Epithelial cell of esophagus (primary cell): ENCODE data around the gene BMPR2.
"Not testable (repeated sequence)": the region's sequence is repeated elsewhere in the genome, so short reads cannot be mapped to it uniquely, and the experiment has no call there.

Experiments
- DNase-seq: peaks from one replicate; pipeline ENCODE4 v3.0.0; 2010; ENCODE audit warnings: low read depth
- H3K4me3 ChIP-seq: 2 replicates; pipeline ENCODE4 v1.5.1; 2011; ENCODE audit warnings: mild to moderate bottlenecking, low read length, control low read depth
- CTCF ChIP-seq: IDR thresholded peaks from 2 replicates; pipeline ENCODE4 v1.5.1; 2011; ENCODE audit warnings: low read depth, mild to moderate bottlenecking, low read length, control low read depth, inconsistent platforms; ENCODE audit not compliant: insufficient read depth; ENCODE audit errors: missing control alignments

BMPR2 gene

GRCh38 chr2:202541137-202541536 is 165.0 kb downstream of the BMPR2 start:
- no peak for TF ChIP-seq CTCF

DNA sequence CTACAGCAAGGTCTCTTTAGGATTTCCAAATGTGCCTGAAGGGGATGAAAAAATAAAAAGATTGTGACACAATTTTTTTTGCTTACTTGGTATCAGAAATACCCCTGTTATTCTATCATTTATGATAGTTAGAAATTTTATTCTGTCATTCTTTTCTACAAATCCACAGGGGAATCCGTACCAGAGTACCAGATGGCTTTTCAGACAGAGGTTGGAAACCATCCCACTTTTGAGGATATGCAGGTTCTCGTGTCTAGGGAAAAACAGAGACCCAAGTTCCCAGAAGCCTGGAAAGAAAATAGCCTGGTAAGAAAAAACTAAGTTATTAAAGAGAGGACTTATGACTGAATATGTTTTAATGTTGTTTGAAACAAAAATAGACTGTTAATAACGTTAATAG is 166.0 kb downstream of the BMPR2 start:
- H3K4me3 ChIP-seq = no peak overlapping the region
- DNase-seq = no peak
- TF ChIP-seq CTCF = no peak

More at GRCh38 chr2:202541137-202541536, 165.0 kb downstream of the BMPR2 start:
- DNase-seq = no peak
- no peak overlapping the region for H3K4me3 ChIP-seq

DNA sequence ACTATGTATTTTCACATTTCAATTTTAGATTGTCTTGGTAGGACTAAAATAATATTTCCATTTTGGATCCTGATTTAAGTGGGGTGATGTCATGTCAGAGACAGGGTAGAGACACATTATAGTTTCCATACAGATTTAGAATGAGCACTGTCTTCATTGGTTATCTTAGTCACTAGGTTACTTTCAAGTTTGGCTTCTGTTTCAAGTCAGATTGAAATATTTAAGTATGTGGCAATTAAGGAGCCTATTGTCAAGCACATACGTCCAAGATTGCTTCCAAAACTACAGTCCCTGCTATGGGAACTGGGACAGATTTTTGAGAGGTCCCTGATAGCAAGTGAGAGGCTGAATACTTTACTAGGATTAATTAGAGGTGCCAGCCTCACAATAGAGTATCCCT is 169.4 kb downstream of the BMPR2 start:
- TF ChIP-seq CTCF = no peak
- DNase-seq = no peak
- H3K4me3 ChIP-seq = no peak overlapping the region

DNA sequence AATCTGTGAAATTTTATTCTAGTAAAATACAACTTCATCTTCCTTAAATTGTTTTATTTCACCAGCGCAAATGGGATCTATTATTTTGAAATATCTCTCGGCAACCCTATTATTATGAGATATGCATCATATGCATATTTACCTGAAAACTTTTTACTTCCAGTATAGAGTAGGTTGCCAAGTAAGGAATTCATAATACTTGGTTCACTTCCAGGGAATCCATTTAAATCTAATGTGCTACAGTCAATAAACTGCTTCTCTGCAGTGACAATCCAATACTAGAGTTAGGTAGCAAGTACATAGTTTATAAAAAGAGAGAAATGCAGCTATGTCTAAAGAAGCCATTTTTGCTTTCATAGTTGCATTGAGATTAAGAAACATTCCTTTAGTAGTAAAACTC is 169.8 kb downstream of the BMPR2 start:
- no peak for DNase-seq
- TF ChIP-seq CTCF = no peak
- H3K4me3 ChIP-seq = no peak overlapping the region

DNA sequence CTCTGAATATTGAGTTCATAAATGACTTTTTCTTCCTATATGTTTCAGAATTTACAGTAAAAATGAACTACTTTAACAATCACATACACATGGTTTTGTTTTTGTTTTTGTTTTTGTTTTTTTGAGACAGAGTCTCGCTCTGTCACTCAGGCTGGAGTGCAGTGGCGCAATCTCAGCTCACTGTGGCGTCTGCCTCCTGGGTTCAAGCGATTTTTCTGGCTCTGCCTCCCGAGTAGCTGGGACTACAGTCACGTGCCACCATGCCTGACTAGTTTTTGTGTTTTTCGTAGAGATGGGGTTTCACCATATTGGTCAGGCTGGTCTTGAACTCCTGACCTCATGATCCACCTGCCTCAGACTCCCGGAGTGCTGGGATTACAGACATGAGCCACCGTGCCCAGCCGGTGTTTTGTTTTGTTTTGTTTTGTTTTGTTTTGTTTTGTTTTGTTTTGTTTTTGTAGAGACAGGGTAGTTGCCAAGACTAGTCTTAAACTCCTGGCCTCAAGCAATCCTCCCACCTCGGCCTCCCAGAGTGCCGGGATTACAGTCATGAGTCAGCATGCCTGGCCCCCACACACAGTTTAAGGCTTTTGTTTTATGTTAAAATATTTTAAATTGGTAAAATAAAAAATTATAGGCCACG is 170.5 kb downstream of the BMPR2 start:
- not testable (repeated sequence) for H3K4me3 ChIP-seq, DNase-seq

- no peak for DNase-seq
- TF ChIP-seq CTCF = no peak
- no peak overlapping the region for H3K4me3 ChIP-seq
These were observed 172.1 kb downstream of the BMPR2 start for GRCh38 chr2:202548240-202548639.

DNA sequence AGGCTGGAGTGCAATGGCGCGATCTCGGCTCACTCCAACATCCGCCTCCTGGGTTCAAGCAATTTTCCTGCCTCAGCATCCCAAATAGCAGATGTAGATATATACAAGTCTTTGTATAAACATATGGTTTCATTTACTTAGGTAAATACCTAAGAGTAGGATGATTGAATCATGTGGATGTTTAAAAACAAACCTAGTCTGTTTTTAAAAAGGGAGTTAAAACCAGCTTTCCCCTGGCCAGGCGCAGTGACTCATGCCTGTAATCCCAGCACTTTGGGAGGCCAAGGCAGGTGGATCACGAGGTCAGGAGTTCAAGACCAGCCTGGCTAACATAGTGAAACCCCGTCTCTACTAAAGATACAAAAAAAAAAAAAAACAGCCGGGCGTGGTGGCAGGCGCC is 174.9 kb downstream of the BMPR2 start:
- not testable (repeated sequence) for DNase-seq, H3K4me3 ChIP-seq

GRCh38 chr2:202555356-202555755 is 179.2 kb downstream of the BMPR2 start:
- no peak for TF ChIP-seq CTCF
- no peak for DNase-seq
- no peak overlapping the region for H3K4me3 ChIP-seq
